GM20000 (cell line): Measurements from ENCODE around the gene DXO.
"Not testable (repeated sequence)": the region's sequence is repeated elsewhere in the genome, so short reads cannot be mapped to it uniquely, and the experiment has no call there.

Experiments
- DNase-seq: peaks from one replicate; pipeline ENCODE4 v3.0.0; 2012; ENCODE audit warnings: low spot score
- TF ChIP-seq, protein P1 (sequence below): IDR thresholded peaks from 2 replicates; pipeline ENCODE4 v1.5.1; 2012; ENCODE audit warnings: mild to moderate bottlenecking, control low read depth; ENCODE audit errors: extremely low read depth, missing control alignments

DXO gene

DNA sequence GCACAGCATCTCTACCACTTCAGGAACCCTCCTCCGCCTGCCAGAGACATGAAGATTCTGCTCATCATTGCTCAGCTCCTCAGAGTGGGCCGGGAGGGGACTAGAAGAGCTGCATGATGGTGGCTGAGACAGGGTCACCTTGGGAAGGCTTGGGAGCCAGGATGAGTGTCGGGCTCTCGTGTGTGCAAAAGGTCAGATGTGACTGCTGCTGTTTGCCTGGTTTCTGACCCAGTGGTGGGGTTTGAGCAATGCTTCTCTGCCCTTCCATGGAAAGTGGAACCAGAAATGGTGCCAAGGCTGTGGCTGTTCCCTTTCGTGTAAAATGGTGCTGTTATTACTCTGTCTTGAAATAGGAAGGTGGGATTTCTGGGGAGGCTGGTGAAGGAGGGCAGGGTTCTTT lies 9.1 kb upstream of the DXO start:
- DNase-seq: not testable (repeated sequence)

DNA sequence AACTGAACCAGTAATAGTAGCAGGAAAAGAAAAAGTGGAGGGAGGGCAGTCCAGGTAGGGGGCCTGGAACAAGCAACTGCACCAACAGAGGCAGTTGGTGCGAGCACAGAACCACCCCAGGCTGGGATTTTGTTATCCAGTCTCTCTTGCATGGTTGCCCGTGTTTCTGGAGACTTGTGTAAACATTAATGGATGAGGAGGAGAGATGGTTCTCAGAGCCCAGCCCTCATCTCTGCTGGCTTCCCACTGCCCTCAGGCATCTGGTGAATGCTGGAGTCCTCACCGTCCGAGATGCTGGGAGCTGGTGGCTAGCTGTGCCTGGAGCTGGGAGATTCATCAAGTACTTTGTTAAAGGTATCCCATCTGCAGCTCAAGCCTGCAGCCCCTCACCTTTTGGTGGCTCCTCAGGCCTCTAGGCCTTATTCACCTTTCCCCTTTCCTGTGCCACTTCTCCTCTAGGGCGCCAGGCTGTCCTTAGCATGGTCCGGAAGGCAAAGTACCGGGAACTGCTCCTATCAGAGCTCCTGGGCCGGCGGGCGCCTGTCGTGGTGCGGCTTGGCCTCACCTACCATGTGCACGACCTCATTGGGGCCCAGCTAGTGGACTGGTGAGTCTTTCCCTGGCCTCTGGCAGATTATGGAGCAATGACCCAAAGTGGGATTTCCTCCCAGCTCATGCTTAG lies 8.4 kb upstream of the DXO start:
- DNase-seq: not testable (repeated sequence)

DNA sequence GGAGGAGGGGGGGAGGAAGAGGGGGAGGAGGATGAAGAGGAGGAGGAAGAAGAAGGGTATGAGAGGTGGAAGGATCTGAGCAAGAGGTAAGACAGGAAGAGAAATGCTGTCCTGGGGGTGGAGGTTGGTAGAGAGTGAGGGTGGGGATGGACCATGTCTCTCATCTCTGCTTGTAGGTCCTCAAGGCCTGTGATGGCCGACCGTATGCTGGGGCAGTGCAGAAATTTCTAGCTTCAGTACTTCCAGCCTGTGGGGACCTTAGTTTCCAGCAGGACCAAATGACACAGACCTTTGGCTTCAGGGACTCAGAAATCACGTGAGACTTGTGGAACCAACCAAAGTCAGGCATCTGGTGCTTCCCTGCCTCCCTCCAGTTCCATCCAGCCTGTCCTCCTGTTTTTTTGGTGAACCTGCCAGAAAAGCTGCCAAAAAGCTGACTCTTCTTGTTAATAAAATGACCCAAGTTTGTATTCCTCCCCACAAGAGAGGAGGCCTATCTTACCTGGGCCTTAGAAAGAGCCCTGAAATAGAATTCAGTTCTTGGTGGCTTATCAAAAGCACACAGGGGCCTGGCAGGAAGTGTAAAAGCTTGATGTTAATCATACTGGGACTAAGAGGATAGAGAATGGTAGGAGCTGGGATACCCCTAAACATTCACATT lies 7.4 kb upstream of the DXO start:
- DNase-seq: no peak
- TF ChIP-seq, protein P1, sequence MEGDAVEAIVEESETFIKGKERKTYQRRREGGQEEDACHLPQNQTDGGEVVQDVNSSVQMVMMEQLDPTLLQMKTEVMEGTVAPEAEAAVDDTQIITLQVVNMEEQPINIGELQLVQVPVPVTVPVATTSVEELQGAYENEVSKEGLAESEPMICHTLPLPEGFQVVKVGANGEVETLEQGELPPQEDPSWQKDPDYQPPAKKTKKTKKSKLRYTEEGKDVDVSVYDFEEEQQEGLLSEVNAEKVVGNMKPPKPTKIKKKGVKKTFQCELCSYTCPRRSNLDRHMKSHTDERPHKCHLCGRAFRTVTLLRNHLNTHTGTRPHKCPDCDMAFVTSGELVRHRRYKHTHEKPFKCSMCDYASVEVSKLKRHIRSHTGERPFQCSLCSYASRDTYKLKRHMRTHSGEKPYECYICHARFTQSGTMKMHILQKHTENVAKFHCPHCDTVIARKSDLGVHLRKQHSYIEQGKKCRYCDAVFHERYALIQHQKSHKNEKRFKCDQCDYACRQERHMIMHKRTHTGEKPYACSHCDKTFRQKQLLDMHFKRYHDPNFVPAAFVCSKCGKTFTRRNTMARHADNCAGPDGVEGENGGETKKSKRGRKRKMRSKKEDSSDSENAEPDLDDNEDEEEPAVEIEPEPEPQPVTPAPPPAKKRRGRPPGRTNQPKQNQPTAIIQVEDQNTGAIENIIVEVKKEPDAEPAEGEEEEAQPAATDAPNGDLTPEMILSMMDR: no peak

DNA sequence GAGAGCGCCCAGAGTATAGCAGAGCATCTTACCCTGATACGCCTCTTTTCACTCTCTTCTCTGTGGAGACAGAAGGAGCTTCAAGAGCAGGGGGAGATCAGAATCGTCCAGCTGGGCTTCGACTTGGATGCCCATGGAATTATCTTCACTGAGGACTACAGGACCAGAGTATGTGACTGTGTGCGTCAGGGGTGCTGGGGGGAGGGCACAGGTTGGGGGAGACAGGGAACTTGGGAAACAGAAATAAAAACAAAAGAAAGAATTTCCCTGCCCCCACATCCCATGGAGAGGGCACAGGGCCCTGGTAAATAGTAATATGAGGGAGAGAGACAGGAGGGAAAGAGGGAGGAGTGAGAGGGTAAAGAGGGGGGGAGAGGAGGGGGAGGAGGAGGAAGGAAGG lies 6.9 kb upstream of the DXO start:
- DNase-seq: no peak
- TF ChIP-seq, protein P1: no peak

DNA sequence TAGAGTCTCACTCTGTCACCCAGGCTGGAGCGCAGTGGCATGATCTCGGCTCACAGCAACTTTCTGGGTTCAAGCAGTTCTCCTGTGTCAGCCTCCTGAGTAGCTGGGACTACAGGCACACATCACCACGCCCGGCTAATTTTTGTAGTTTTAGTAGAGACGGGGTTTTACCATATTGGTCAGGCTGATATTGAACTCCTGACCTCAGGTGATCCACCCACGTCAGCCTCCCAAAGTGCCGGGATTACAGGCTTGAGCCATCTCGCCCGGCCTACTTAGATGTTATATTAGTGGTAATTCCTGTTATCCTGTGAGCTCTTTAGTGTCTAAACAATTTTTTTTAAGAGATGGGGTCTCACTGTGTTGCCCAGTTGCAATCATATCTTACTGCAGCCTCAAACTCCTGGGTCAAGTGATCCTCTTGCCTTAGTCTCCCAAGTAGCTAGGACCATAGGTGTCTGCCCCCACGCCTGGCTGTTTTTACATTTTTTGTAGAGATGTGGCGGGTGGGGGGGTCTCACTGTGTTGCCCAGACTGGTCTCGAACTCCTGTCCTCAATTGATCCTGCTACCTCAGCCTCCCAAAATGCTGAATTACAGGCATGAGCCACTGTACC lies 6.0 kb upstream of the DXO start:
- TF ChIP-seq, protein P1: no peak
- DNase-seq: no peak

DNA sequence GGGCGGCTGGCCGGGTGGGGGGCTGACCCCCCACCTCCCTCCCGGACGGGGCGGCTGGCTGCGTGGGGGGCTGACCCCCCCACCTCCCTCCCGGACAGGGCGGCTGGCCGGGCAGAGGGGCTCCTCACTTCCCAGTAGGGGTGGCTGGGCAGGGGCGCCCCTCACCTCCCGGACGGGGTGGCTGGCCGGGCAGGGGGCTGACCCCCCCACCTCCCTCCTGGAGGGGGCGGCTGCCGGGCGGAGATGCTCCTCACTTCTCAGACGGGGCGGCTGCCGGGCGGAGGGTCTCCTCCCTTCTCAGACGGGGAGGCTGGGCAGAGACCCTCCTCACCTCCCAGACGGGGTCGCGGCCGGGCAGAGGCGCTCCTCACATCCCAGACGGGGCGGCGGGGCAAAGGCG lies 4.1 kb upstream of the DXO start:
- not testable (repeated sequence) for DNase-seq

DNA sequence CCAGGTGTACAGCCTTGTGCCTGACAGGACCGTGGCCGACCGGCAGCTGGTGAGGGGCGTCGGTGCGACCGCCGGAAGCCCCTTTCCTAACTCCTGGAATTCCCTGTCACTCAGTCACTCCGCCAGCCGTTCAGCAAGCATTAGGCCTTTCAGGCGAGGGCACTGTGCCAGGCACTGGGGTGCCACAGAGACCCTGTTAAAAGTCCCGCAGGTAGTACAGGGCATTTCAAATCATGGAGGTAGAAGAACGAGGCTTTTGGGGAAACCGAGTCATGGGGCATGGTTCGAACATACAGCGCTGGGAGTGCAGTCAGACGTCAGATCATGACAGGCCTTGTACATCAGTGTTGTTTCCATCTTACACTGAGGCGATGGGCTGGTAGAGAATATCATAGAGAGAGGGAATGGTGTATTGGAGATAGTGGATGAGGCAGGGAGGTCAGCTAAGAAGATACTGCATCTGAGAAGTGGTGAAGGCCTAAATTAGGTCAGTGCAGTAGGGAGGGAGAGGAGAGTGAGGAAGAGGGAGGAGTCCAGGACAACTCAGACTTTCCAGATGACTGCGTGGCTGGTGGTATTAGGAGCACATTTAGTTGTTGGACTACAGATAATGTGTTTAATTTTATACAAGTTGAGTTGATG lies 892 bp upstream of the DXO start:
- TF ChIP-seq, protein P1: no peak
- peak; percentile 23 for DNase-seq

DNA sequence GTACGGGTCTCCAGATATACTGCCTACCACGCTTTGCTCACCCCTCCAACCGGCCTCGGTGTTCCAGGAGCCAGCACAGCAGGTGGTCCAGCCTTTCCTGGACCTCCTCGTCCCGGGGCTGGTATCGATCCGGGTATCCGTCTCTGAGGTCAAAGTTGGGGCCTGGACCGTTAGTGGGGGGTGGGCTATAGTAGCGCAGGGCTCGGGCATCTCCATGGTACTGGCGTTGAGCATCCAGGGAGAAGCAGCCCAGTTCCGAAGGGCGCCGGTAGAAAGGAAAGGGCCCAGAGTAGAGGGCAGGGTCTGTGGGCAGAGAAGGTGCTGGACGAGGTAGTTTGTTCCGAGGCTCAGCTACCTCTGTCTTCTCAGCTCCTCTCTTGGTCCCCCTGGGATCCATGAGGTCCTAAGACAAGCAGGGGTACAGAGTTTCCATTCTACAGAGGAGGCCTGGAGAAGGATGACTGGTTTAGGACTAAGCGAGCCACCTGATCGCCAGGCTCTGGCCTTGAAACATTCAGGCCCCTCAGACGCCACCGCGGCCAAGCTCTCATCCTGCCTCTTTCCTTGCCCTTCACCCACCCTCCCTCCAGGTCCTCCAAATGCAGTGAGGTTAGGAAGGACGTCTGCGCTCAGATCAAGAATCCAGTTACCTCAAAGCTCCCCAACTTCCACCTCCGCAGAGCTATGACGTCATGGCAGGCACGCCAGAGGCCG lies 502 bp downstream of the DXO start:
- no peak for DNase-seq

More for the DNA sequence above, 502 bp downstream of the DXO start:
- TF ChIP-seq, protein P1: no peak
